ENCODE data around the gene YPEL5. TPM values are rescaled to one million over a fixed set of nuclear protein-coding genes. Genes with fewer than 3 reads are reported as not detected.

Gene YPEL5
- polyA plus RNA-seq, 4 donors: 29.6 to 95.9 (median 76.2) TPM

DNA sequence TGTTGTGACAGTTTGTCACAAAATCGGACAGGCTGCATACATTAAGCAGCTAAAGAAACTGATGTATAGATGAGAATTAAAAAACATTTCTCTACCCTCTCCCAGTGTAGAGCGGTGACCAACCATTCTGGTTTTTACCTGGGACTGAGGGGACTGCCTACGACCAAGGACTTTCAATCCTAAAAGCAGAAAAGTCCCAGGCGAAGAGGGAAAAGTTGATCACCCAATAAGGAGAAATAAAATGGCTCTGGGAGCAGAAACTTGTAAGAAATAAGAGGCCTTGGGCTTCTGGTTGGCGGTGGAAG, 30.9 kb upstream of the YPEL5 start:
- no peaks in the 10 kb centered on the region for H3K9me3 ChIP-seq (ENCODE audit: control insufficient read depth in 2 of 2, insufficient read depth in 1 of 2, low read depth in 1 of 2, low read length in 1 of 2)
- WGBS, 3 donors: 68 to 75% (median 70%) methylated on average over 5 of the region's 5 CpGs
- H3K27me3 ChIP-seq (ENCODE audit: control insufficient read depth in 3 of 3, insufficient read depth in 3 of 3, low read length in 3 of 3): no peaks in the 10 kb centered on the region
- H3K4me3 ChIP-seq (ENCODE audit: low read depth in 1 of 3, low read length in 3 of 3): no peak overlapping the region
- H3K27ac ChIP-seq (ENCODE audit: low read depth in 1 of 3, low read length in 2 of 3): no peak overlapping the region
- no peaks in the 10 kb centered on the region for H3K4me1 ChIP-seq (ENCODE audit: control insufficient read depth in 3 of 3, insufficient read depth in 2 of 3, low read depth in 1 of 3, low read length in 2 of 3)
- no peaks in the 10 kb centered on the region for H3K36me3 ChIP-seq (ENCODE audit: control insufficient read depth in 3 of 3, insufficient read depth in 2 of 3, low read depth in 1 of 3, low read length in 3 of 3)
- FAIRE-seq (no peak), DNase-seq (no peak)

DNA sequence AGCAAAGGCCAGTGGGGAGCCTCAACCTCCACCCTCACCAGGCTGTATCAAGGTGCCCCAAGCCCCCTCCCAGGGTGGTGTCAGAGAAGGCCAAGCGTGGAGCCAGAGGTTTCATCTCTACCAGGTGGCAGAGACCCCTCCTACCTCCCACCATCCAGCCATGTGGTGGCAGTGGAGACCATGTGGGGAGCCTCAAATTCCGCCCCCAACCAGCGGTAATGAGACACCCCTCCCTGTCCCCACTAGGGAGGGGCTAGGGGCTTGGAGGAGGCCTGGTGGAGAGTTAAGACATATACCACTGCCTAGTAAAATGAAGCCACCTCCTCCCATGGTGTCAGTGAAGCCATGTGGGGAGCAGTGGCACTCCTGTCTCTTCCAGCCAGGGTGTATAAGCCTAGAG, 24.4 kb upstream of the YPEL5 start:
- FAIRE-seq: no peak
- H3K4me1 ChIP-seq (ENCODE audit: control insufficient read depth in 3 of 3, insufficient read depth in 2 of 3, low read depth in 1 of 3, low read length in 2 of 3): no peaks in the 10 kb centered on the region
- no peaks in the 10 kb centered on the region for H3K27me3 ChIP-seq (ENCODE audit: control insufficient read depth in 3 of 3, insufficient read depth in 3 of 3, low read length in 3 of 3)
- H3K9me3 ChIP-seq (ENCODE audit: control insufficient read depth in 2 of 2, insufficient read depth in 1 of 2, low read depth in 1 of 2, low read length in 1 of 2): no peaks in the 10 kb centered on the region
- no peak overlapping the region for H3K27ac ChIP-seq (ENCODE audit: low read depth in 1 of 3, low read length in 2 of 3)
- WGBS, 3 donors: 80 to 98% (median 82%) methylated on average over 3 of the region's 3 CpGs
- H3K36me3 ChIP-seq (ENCODE audit: control insufficient read depth in 3 of 3, insufficient read depth in 2 of 3, low read depth in 1 of 3, low read length in 3 of 3): no peaks in the 10 kb centered on the region
- no peak overlapping the region for H3K4me3 ChIP-seq (ENCODE audit: low read depth in 1 of 3, low read length in 3 of 3)
- DNase-seq: no peak

DNA sequence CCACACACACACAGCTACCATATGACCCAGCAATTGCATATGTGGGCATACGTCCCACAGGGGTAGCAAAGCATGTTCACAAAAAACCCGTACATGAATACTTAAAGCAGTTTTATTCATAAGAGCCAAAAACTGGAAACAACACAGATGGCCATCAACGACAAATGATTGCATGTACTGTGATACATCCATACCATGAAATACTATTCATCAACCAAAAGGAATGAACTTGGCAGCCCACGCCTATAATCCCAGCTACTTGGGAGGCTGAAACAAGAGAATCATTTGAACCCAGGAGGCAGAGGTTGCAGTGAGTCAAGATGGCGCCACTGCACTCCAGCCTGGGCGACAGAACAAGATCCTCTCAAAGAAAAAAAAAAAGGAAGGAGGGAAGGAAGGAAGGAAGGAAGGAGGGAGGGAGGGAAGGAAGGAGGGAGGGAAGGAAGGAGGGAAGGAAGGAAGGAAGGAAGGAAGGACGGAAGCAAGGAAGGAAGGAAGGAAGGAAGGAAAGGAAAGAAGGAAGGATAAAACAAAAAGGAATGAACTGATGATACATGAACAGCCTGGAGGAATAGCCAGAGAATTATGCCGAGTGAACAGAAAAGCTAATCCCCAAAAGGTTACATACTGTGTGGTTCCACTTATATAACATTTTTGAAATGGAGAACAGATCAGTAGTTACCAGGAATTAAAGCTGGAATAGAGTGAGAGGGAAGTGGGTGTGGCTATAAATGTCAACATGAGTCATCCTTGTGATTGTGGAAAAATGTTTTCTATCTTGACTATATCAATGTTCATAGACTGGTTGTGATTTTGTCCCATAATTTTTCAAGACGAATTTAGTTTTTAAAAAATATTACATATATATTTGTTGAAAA, 19.6 kb upstream of the YPEL5 start:
- Histone ChIP-seq H3K4me3 (ENCODE audit: low read depth in 1 of 3, low read length in 3 of 3) (no peak overlapping the region), H3K9me3 (ENCODE audit: control insufficient read depth in 2 of 2, insufficient read depth in 1 of 2, low read depth in 1 of 2, low read length in 1 of 2) (no peaks in the 10 kb centered on the region), H3K4me1 (ENCODE audit: control insufficient read depth in 3 of 3, insufficient read depth in 2 of 3, low read depth in 1 of 3, low read length in 2 of 3) (no peaks in the 10 kb centered on the region), H3K36me3 (ENCODE audit: control insufficient read depth in 3 of 3, insufficient read depth in 2 of 3, low read depth in 1 of 3, low read length in 3 of 3) (no peaks in the 10 kb centered on the region), H3K27ac (ENCODE audit: low read depth in 1 of 3, low read length in 2 of 3) (no peak overlapping the region), H3K27me3 (ENCODE audit: control insufficient read depth in 3 of 3, insufficient read depth in 3 of 3, low read length in 3 of 3) (no peaks in the 10 kb centered on the region)
- no peak for FAIRE-seq
- DNase-seq: peak in 1 of 2 donors; percentile 37
- whole genome bisulfite sequencing, 3 donors: 79 to 85% (median 80%) methylated on average over 8 to 9 of the region's 9 CpGs

DNA sequence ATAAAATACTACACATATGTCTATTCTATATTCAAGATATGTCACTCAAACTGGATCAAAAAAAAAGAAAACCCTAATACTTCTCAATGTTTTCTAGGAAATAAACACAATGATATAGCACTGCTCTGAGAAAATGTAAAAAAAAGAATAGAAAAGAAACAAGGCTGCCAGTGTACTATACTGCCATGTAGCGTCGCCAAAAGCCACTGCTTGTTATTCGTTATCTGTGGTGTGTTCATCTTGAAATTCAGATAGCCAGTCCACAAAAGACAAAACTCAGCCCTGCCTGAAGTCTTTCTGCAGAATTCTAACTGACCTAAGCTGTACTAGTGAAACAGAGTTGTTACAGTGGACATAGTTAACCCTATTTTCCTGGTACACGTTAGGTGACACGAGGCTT, 12.2 kb upstream of the YPEL5 start:
- no peak overlapping the region for H3K4me3 ChIP-seq (ENCODE audit: low read depth in 1 of 3, low read length in 3 of 3)
- H3K36me3 ChIP-seq (ENCODE audit: control insufficient read depth in 3 of 3, insufficient read depth in 2 of 3, low read depth in 1 of 3, low read length in 3 of 3): no peaks in the 10 kb centered on the region
- no peak for DNase-seq
- no peaks in the 10 kb centered on the region for H3K9me3 ChIP-seq (ENCODE audit: control insufficient read depth in 2 of 2, insufficient read depth in 1 of 2, low read depth in 1 of 2, low read length in 1 of 2)
- no peak overlapping the region for H3K27ac ChIP-seq (ENCODE audit: low read depth in 1 of 3, low read length in 2 of 3)
- H3K4me1 ChIP-seq (ENCODE audit: control insufficient read depth in 3 of 3, insufficient read depth in 2 of 3, low read depth in 1 of 3, low read length in 2 of 3): no peaks in the 10 kb centered on the region
- no peak for FAIRE-seq
- H3K27me3 ChIP-seq (ENCODE audit: control insufficient read depth in 3 of 3, insufficient read depth in 3 of 3, low read length in 3 of 3): peaks cover 0 to 2% (median 2%) of the 10 kb centered on the region in 3 donors
- 74 to 77% (median 76%) methylated on average over 5 of the region's 5 CpGs for WGBS, 3 donors

DNA sequence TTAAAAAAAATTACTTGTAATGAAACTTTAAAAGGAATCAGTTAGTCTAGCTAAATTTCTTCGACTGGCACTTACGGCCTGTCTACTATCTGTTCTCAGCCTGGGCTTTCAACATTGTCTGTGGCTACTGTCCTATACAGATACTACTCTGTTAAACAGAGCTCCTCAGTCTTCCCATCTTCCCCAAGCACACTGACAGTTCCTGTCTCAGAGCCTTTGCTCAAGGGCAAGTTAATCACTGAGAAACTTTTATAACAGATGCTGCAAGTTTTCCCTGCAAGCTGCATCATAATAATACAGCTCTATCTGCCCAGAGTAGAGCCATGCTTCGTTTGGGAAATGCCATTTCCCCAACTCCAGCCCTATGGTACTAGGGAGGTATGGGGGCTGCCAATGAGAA, 11.3 kb upstream of the YPEL5 start:
- DNase-seq (no peak), FAIRE-seq (no peak)
- H3K36me3 ChIP-seq (ENCODE audit: control insufficient read depth in 3 of 3, insufficient read depth in 2 of 3, low read depth in 1 of 3, low read length in 3 of 3): no peaks in the 10 kb centered on the region
- H3K9me3 ChIP-seq (ENCODE audit: control insufficient read depth in 2 of 2, insufficient read depth in 1 of 2, low read depth in 1 of 2, low read length in 1 of 2): no peaks in the 10 kb centered on the region
- H3K27ac ChIP-seq (ENCODE audit: low read depth in 1 of 3, low read length in 2 of 3): no peak overlapping the region
- H3K4me1 ChIP-seq (ENCODE audit: control insufficient read depth in 3 of 3, insufficient read depth in 2 of 3, low read depth in 1 of 3, low read length in 2 of 3): no peaks in the 10 kb centered on the region
- no peak overlapping the region for H3K4me3 ChIP-seq (ENCODE audit: low read depth in 1 of 3, low read length in 3 of 3)
- peaks cover 0 to 2% (median 2%) of the 10 kb centered on the region in 3 donors for H3K27me3 ChIP-seq (ENCODE audit: control insufficient read depth in 3 of 3, insufficient read depth in 3 of 3, low read length in 3 of 3)
- 73 to 78% (median 73%) methylated on average over 3 of the region's 3 CpGs for WGBS, 3 donors

DNA sequence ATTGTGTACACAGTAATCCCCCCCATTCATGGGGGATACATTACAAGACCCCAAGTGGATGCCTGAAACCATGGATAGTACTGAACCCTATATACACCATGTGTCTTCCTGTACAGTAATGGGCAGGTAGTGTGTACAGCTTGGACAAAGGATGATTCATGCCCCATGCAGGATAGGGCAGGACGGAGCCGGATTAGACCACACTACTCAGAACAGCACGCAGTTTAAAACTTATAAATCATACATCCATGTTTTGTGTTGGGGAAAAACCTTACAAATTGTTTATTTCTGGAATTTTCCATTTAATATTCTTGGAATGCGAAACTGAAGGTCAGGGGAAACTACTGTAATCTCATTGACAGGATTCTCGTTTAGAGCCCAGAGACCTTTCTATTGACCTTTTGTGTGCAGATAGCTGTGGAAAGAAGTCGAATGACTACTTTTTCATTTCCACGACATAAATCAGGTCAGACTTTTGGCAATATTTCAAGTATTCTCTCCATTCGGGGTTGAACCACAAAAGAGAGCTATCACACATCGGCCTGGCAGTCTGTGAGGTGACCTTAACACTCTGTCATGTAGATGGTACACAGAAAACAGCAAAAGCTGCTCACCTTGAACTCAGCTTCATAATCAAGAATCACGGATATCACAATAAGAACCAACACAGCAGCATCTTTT, 9.9 kb upstream of the YPEL5 start:
- DNase-seq (no peak), FAIRE-seq (no peak)
- 65 to 73% (median 73%) methylated on average over 10 of the region's 10 CpGs for WGBS, 3 donors
- Histone ChIP-seq H3K36me3 (ENCODE audit: control insufficient read depth in 3 of 3, insufficient read depth in 2 of 3, low read depth in 1 of 3, low read length in 3 of 3) (no peaks in the 10 kb centered on the region), H3K4me3 (ENCODE audit: low read depth in 1 of 3, low read length in 3 of 3) (no peak overlapping the region), H3K27me3 (ENCODE audit: control insufficient read depth in 3 of 3, insufficient read depth in 3 of 3, low read length in 3 of 3) (peaks cover 0 to 2% (median 2%) of the 10 kb centered on the region in 3 donors), H3K27ac (ENCODE audit: low read depth in 1 of 3, low read length in 2 of 3) (no peak overlapping the region), H3K4me1 (ENCODE audit: control insufficient read depth in 3 of 3, insufficient read depth in 2 of 3, low read depth in 1 of 3, low read length in 2 of 3) (no peaks in the 10 kb centered on the region), H3K9me3 (ENCODE audit: control insufficient read depth in 2 of 2, insufficient read depth in 1 of 2, low read depth in 1 of 2, low read length in 1 of 2) (no peaks in the 10 kb centered on the region)

DNA sequence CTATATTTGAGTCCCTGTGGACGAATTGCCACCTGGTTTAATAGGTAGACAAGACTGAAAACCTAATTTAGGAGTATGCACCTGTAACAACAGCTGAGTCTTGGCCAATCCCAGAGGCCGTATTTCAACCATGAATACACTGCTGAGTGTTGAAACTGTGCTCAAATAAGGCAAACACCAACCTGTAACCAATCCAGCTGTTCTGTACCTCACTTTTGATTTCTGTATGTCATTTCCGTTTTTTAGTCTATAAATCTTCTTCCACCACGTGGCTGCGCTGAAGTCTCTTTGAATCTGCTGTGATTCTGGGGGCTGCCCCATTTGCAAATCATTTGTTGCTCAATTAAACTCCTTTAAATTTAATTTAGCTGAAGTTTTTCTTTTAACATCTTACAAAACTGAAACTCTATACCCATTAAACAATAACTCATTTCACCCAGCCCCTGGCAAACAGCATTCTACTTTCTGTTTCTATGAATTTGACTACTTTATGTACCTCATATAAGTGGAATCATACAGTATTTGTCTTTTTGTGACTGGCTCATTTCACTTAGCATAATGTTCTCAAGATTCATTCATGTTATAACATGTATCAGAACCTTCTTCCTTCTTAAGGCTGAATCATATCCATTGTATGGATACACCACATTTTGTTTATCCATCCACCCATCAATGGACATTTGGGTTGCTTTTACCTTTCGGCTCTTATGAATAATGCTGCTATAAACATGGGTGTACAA, 7.5 kb upstream of the YPEL5 start:
- no peaks in the 10 kb centered on the region for H3K9me3 ChIP-seq (ENCODE audit: control insufficient read depth in 2 of 2, insufficient read depth in 1 of 2, low read depth in 1 of 2, low read length in 1 of 2)
- peaks cover 0 to 2% (median 2%) of the 10 kb centered on the region in 3 donors for H3K27me3 ChIP-seq (ENCODE audit: control insufficient read depth in 3 of 3, insufficient read depth in 3 of 3, low read length in 3 of 3)
- no peak overlapping the region for H3K27ac ChIP-seq (ENCODE audit: low read depth in 1 of 3, low read length in 2 of 3)
- no peaks in the 10 kb centered on the region for H3K36me3 ChIP-seq (ENCODE audit: control insufficient read depth in 3 of 3, insufficient read depth in 2 of 3, low read depth in 1 of 3, low read length in 3 of 3)
- H3K4me3 ChIP-seq (ENCODE audit: low read depth in 1 of 3, low read length in 3 of 3): no peak overlapping the region
- FAIRE-seq (no peak), DNase-seq (no peak)
- H3K4me1 ChIP-seq (ENCODE audit: control insufficient read depth in 3 of 3, insufficient read depth in 2 of 3, low read depth in 1 of 3, low read length in 2 of 3): no peaks in the 10 kb centered on the region
- 63 to 69% (median 67%) methylated on average over 6 of the region's 6 CpGs for WGBS, 3 donors

DNA sequence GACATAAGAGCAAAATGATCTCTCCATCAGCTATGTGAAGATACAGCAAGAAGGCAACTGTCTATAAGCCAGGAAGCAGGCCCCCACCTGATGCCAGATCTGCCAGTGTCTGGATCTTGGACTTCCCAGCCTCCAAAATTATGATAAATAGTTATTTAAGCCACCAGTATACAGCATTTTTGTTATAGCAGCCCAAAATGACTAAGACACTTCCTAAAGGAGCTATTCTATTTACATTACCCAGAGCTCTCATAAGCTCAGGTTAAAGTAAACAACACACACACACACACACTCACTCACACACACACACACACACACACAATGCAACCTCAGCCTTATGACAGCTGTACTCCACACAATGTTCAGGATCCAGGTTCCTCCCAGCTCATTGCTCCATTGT, 5.7 kb upstream of the YPEL5 start:
- Histone ChIP-seq H3K27me3 (ENCODE audit: control insufficient read depth in 3 of 3, insufficient read depth in 3 of 3, low read length in 3 of 3) (peaks cover 0 to 2% (median 0%) of the 10 kb centered on the region in 3 donors), H3K4me1 (ENCODE audit: control insufficient read depth in 3 of 3, insufficient read depth in 2 of 3, low read depth in 1 of 3, low read length in 2 of 3) (no peaks in the 10 kb centered on the region), H3K27ac (ENCODE audit: low read depth in 1 of 3, low read length in 2 of 3) (no peak overlapping the region), H3K9me3 (ENCODE audit: control insufficient read depth in 2 of 2, insufficient read depth in 1 of 2, low read depth in 1 of 2, low read length in 1 of 2) (no peaks in the 10 kb centered on the region), H3K36me3 (ENCODE audit: control insufficient read depth in 3 of 3, insufficient read depth in 2 of 3, low read depth in 1 of 3, low read length in 3 of 3) (no peaks in the 10 kb centered on the region), H3K4me3 (ENCODE audit: low read depth in 1 of 3, low read length in 3 of 3) (no peak overlapping the region)
- no peak for DNase-seq
- no peak for FAIRE-seq

All from small intestine (tissue), 7 donors.